Prostate gland (tissue), 2 donors: Measurements from ENCODE around the gene PCDHGA6.

Experiments used
- POLR2AphosphoS5 ChIP-seq: sonication (generic); formaldehyde crosslinking; IDR thresholded peaks from one replicate; pipeline ENCODE4 v1.6.1; 2017; ENCODE audit warnings: antibody characterized with exemption
- TF ChIP-seq, protein P1 (sequence below), 4 experiments: fragments of 200-600 bp in 2 of 4; fragments of 450-650 bp in 2 of 4; sonication (generic) in 2 of 4; IDR thresholded peaks; 1 replicate in 3 of 4; 2 replicates in 1 of 4; pipeline ENCODE4 v1.5.1; 2016 to 2019; ENCODE audit warnings: antibody characterized with exemption in 4 of 4, mild to moderate bottlenecking in 2 of 4, moderate library complexity in 2 of 4

- TF ChIP-seq, protein P1, sequence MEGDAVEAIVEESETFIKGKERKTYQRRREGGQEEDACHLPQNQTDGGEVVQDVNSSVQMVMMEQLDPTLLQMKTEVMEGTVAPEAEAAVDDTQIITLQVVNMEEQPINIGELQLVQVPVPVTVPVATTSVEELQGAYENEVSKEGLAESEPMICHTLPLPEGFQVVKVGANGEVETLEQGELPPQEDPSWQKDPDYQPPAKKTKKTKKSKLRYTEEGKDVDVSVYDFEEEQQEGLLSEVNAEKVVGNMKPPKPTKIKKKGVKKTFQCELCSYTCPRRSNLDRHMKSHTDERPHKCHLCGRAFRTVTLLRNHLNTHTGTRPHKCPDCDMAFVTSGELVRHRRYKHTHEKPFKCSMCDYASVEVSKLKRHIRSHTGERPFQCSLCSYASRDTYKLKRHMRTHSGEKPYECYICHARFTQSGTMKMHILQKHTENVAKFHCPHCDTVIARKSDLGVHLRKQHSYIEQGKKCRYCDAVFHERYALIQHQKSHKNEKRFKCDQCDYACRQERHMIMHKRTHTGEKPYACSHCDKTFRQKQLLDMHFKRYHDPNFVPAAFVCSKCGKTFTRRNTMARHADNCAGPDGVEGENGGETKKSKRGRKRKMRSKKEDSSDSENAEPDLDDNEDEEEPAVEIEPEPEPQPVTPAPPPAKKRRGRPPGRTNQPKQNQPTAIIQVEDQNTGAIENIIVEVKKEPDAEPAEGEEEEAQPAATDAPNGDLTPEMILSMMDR (IDR thresholded peaks at IDR 0.05): no peak
- no peak for TF ChIP-seq POLR2AphosphoS5
Observed at GRCh38 chr5:141374627-141375026, 936 bp downstream of the PCDHGA6 start.
